ENCODE measurements around the gene PALS2. TPM values are rescaled to one million over a fixed set of nuclear protein-coding genes. Genes with fewer than 3 reads are reported as not detected.

Gene PALS2
- total and polyA plus RNA-seq, 12 donors: 1.2 to 11.3 (median 6.1) TPM

DNA sequence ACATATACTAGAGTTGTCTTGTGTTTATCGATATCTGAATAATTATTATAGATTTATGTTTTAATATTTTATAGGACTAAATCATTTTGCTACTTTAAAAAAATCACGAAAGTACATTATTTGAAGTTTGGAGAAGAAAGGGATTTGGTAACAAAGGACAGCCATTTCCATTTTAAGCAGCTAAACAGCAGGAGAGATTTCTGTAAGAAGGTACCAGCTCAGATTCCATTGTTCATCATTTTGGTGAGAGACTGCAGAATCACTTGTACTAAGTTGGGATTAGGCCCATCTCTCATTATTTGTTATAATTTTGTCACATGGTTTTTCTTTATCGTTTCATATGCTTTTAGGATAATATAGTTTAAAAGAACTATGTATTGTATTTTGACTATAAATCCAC is 46.7 kb downstream of the PALS2 start:
- intact Hi-C loops (cut with DNase I): no loop called here
- H3K9me3 ChIP-seq: peaks cover 0 to 37% (median 12%) of the 10 kb centered on the region in 11 donors
- WGBS, 2 donors: 89 to 92% methylated on average over 3 of the region's 3 CpGs
- H3K4me1 ChIP-seq: no peaks in the 10 kb centered on the region
- H3K36me3 ChIP-seq: no peaks in the 10 kb centered on the region
- DNase-seq (no peak), ATAC-seq (no peak)
- no peak overlapping the region for H3K4me3 ChIP-seq
- TF ChIP-seq, protein P1, sequence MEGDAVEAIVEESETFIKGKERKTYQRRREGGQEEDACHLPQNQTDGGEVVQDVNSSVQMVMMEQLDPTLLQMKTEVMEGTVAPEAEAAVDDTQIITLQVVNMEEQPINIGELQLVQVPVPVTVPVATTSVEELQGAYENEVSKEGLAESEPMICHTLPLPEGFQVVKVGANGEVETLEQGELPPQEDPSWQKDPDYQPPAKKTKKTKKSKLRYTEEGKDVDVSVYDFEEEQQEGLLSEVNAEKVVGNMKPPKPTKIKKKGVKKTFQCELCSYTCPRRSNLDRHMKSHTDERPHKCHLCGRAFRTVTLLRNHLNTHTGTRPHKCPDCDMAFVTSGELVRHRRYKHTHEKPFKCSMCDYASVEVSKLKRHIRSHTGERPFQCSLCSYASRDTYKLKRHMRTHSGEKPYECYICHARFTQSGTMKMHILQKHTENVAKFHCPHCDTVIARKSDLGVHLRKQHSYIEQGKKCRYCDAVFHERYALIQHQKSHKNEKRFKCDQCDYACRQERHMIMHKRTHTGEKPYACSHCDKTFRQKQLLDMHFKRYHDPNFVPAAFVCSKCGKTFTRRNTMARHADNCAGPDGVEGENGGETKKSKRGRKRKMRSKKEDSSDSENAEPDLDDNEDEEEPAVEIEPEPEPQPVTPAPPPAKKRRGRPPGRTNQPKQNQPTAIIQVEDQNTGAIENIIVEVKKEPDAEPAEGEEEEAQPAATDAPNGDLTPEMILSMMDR (IDR thresholded peaks at IDR 0.05): no peak
- H3K27ac ChIP-seq: no peak overlapping the region
- H3K27me3 ChIP-seq: no peaks in the 10 kb centered on the region

DNA sequence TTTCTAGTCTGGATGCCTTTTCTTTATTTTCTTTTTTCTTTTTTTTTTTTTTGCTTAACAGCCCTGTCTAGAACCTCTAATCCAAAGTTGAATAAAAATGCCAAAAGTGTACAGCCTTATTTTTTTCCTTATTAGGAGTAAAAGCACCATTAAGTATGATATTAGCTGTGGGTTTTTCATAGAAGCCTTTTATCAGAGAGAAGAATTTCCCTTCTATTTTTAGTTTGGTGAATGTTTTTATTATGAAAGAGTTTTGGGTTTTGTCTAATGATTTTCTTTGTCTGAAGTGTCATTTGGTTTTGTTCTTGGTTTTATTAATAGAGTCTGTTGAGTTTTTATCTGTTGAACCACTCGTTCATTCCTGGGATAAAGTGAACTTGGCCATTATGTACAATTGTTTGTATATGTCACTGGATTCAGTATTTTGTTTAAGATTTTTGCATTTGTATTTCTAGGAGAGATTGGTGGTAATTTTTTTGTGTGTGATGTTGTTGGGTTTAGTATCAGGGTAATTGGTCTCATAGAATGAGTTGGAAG is 49.5 kb downstream of the PALS2 start:
- DNase-seq (no peak), ATAC-seq (no peak)
- intact Hi-C loops (cut with DNase I): no loop called here
- Histone ChIP-seq H3K36me3 (no peaks in the 10 kb centered on the region), H3K4me1 (no peaks in the 10 kb centered on the region), H3K9me3 (peaks cover 0 to 23% (median 4%) of the 10 kb centered on the region in 11 donors), H3K4me3 (no peak overlapping the region), H3K27me3 (no peaks in the 10 kb centered on the region), H3K27ac (no peak overlapping the region)
- TF ChIP-seq, protein P1 (IDR thresholded peaks at IDR 0.05): no peak
- WGBS, 2 donors: 21 to 24% methylated on average over 1 of the region's 1 CpG

Other genes starting within 250 kb of the PALS2 start
- 10 to 100 TPM in 1 of 10 donors, 1 to 10 TPM in 9; 3.3 to 11.9 (median 6.0) TPM for gene GSDME, start 184.0 kb downstream of the PALS2 start, total RNA-seq
- gene GSDME, start 184.0 kb downstream of the PALS2 start, polyA plus RNA-seq: 1 to 10 TPM; 2.8 to 5.6 TPM